ENCODE measurements around the gene RAB29. TPM values are rescaled to one million over a fixed set of nuclear protein-coding genes. Genes with fewer than 3 reads are reported as not detected.

RAB29 gene
- total RNA-seq, 4 donors from 2014 or later: 1.1 to 13.9 (median 10.2) TPM

- TF ChIP-seq CTCF (IDR thresholded peaks at IDR 0.05) (no peak), POLR2A (IDR thresholded peaks at IDR 0.05) (no peak), EP300 (IDR thresholded peaks at IDR 0.05; ENCODE audit: low read depth) (no peak), POLR2AphosphoS5 (IDR thresholded peaks at IDR 0.05) (no peak)
- intact Hi-C loops (cut with DNase I; ENCODE audit: low total_unique reads) (no loop called here), in situ Hi-C loops (cut with MboI; ENCODE audit: low pct_ligation_motif_present in 1 of 4, low pct_unique_long_range_greater_than_20kb in 1 of 4, low sequenced_read_pairs in 3 of 4) (no loop called here)
- Histone ChIP-seq H3K4me3 (no peak overlapping the region), H3K27ac (no peak overlapping the region), H3K36me3 (no peaks in the 10 kb centered on the region), H3K27me3 (no peaks in the 10 kb centered on the region), H3K9me3 (no peaks in the 10 kb centered on the region), H3K4me1 (peaks cover 0 to 16% (median 4%) of the 10 kb centered on the region in 4 donors)
- WGBS, 2 donors (ENCODE audit: low coverage in 1 of 2): 65 to 93% methylated on average over 2 of the region's 2 CpGs
- DNase-seq: no peak
Measured at GRCh38 chr1:205772607-205773032, 2.7 kb downstream of the RAB29 start.

GRCh38 chr1:205770618-205771017 lies 4.7 kb downstream of the RAB29 start:
- Histone ChIP-seq H3K27me3 (no peaks in the 10 kb centered on the region), H3K4me1 (peaks cover 0 to 11% (median 4%) of the 10 kb centered on the region in 4 donors), H3K4me3 (no peak overlapping the region), H3K27ac (no peak overlapping the region), H3K36me3 (no peaks in the 10 kb centered on the region), H3K9me3 (no peaks in the 10 kb centered on the region)
- in situ Hi-C loops (cut with MboI; ENCODE audit: low pct_ligation_motif_present in 1 of 4, low pct_unique_long_range_greater_than_20kb in 1 of 4, low sequenced_read_pairs in 3 of 4): no loop called here
- no peak for TF ChIP-seq POLR2A (IDR thresholded peaks at IDR 0.05)
- no peak for TF ChIP-seq CTCF (IDR thresholded peaks at IDR 0.05)
- TF ChIP-seq EP300 (IDR thresholded peaks at IDR 0.05; ENCODE audit: low read depth): no peak
- no peak for TF ChIP-seq POLR2AphosphoS5 (IDR thresholded peaks at IDR 0.05)
- 87 to 100% methylated on average over 3 to 4 of the region's 4 CpGs for WGBS, 2 donors (ENCODE audit: low coverage in 1 of 2)
- DNase-seq: no peak
- intact Hi-C loops (cut with DNase I; ENCODE audit: low total_unique reads): no loop called here

GRCh38 chr1:205769641-205770365 lies 5.5 kb downstream of the RAB29 start:
- no peaks in the 10 kb centered on the region for H3K36me3 ChIP-seq
- in situ Hi-C loops (cut with MboI; ENCODE audit: low pct_ligation_motif_present in 1 of 4, low pct_unique_long_range_greater_than_20kb in 1 of 4, low sequenced_read_pairs in 3 of 4): no loop called here

GRCh38 chr1:205767248-205767647 lies 8.0 kb downstream of the RAB29 start:
- Histone ChIP-seq H3K9me3 (no peaks in the 10 kb centered on the region), H3K27ac (no peak overlapping the region), H3K4me3 (no peak overlapping the region), H3K27me3 (no peaks in the 10 kb centered on the region), H3K36me3 (no peaks in the 10 kb centered on the region), H3K4me1 (no peaks in the 10 kb centered on the region)
- no peak for DNase-seq
- WGBS, 2 donors (ENCODE audit: low coverage in 1 of 2): 74 to 82% methylated on average over 3 of the region's 3 CpGs
- TF ChIP-seq POLR2A (IDR thresholded peaks at IDR 0.05) (no peak), EP300 (IDR thresholded peaks at IDR 0.05; ENCODE audit: low read depth) (no peak)
- in situ Hi-C loops (cut with MboI; ENCODE audit: low pct_ligation_motif_present in 1 of 4, low pct_unique_long_range_greater_than_20kb in 1 of 4, low sequenced_read_pairs in 3 of 4): no loop called here
- intact Hi-C loops (cut with DNase I; ENCODE audit: low total_unique reads): no loop called here

More at GRCh38 chr1:205769641-205770365, 5.5 kb downstream of the RAB29 start:
- H3K4me1 ChIP-seq: peaks cover 0 to 8% (median 4%) of the 10 kb centered on the region in 4 donors
- no peaks in the 10 kb centered on the region for H3K9me3 ChIP-seq
- TF ChIP-seq CTCF (IDR thresholded peaks at IDR 0.05) (no peak), POLR2AphosphoS5 (IDR thresholded peaks at IDR 0.05) (no peak), POLR2A (IDR thresholded peaks at IDR 0.05) (no peak), EP300 (IDR thresholded peaks at IDR 0.05; ENCODE audit: low read depth) (no peak)
- H3K27me3 ChIP-seq: no peaks in the 10 kb centered on the region
- intact Hi-C loops (cut with DNase I; ENCODE audit: low total_unique reads): no loop called here
- 70 to 93% methylated on average over 7 to 8 of the region's 8 CpGs for WGBS, 2 donors (ENCODE audit: low coverage in 1 of 2)
- H3K4me3 ChIP-seq: no peak overlapping the region
- DNase-seq: no peak
- H3K27ac ChIP-seq: no peak overlapping the region
